SH-SY5Y (cell line): Measurements from ENCODE around the gene CSNK1G2.

ENCODE experiments used
- GATA2 ChIP-seq: IDR thresholded peaks from 2 replicates; pipeline ENCODE4 v1.6.1; 2011; ENCODE audit warnings: mild to moderate bottlenecking, low read depth, low read length
- GATA3 ChIP-seq: IDR thresholded peaks from 2 replicates; pipeline ENCODE4 v1.6.1; 2011; ENCODE audit warnings: low read depth, mild to moderate bottlenecking, low read length, moderate library complexity

- no peak for TF ChIP-seq GATA3
- TF ChIP-seq GATA2, result no peak
These were observed 12.6 kb downstream of the CSNK1G2 start for GRCh38 chr19:1953441-1954094.
